H1 (cell line): ENCODE results near the gene SPTB. TPM values are rescaled to one million over a fixed set of nuclear protein-coding genes. Genes with fewer than 3 reads are reported as not detected.
A peak's percentile ranks its signal among the peaks of the same experiment; 100 is the strongest.

ENCODE experiments used
- CTCF ChIA-PET: fragments of 300-600 bp; sonication (Branson Sonifier 250); formaldehyde crosslinking; loops from one replicate; lab custom pipeline; 2021; ENCODE audit not compliant: partially characterized antibody; lab: Charles Lee
- POLR2A ChIA-PET: fragments of 300-600 bp; sonication (Branson Sonifier 250); formaldehyde crosslinking; loops from one replicate; lab custom pipeline; 2021; ENCODE audit warnings: inconsistent platforms; ENCODE audit not compliant: partially characterized antibody; lab: Charles Lee
- DNase-seq, 2 experiments: peaks; one replicate each; pipeline versions ENCODE4 v3.0.0 to v3.0.0-alpha.2; 2010 to 2022; ENCODE audit warnings: low spot score in 2 of 2, low read depth in 1 of 2, mixed read lengths in 1 of 2
- FAIRE-seq: peaks from 2 replicates; lab custom pipeline; 2011; peaks lifted over from hg19 to GRCh38; lab: Jason Lieb, UNC
- H2AFZ ChIP-seq: 2 replicates; pipeline ENCODE4 v1.8.1; 2012; ENCODE audit warnings: low read length, inconsistent platforms
- H2AK5ac ChIP-seq: 2 replicates; pipeline ENCODE4 v1.6.1; 2013; ENCODE audit warnings: low read depth, low read length
- H2BK120ac ChIP-seq: replicated peaks from 2 replicates; pipeline ENCODE3; 2013; ENCODE audit warnings: low read depth, low read length, inconsistent platforms
- H2BK12ac ChIP-seq: 2 replicates; pipeline ENCODE4 v1.6.1; 2013; ENCODE audit warnings: low read depth, low read length
- H2BK15ac ChIP-seq: 2 replicates; pipeline ENCODE4 v1.6.1; 2013; ENCODE audit warnings: low read length
- H2BK20ac ChIP-seq: 2 replicates; pipeline ENCODE4 v1.6.1; 2013; ENCODE audit warnings: low read length
- H2BK5ac ChIP-seq: 2 replicates; pipeline ENCODE4 v1.6.1; 2013; ENCODE audit warnings: low read depth, low read length
- H3K14ac ChIP-seq: 2 replicates; pipeline ENCODE4 v1.6.1; 2013; ENCODE audit warnings: inconsistent platforms; ENCODE audit not compliant: insufficient read length
- H3K18ac ChIP-seq: 2 replicates; pipeline ENCODE4 v1.6.1; 2013; ENCODE audit warnings: low read length; ENCODE audit errors: extremely low read depth
- H3K23ac ChIP-seq: 2 replicates; pipeline ENCODE4 v1.6.1; 2013; ENCODE audit warnings: inconsistent platforms; ENCODE audit not compliant: insufficient read length
- H3K23me2 ChIP-seq: 2 replicates; pipeline ENCODE4 v1.6.1; 2013; ENCODE audit warnings: low read depth, low read length
- H3K27ac ChIP-seq: 2 replicates; pipeline ENCODE4 v1.6.1; 2011; ENCODE audit warnings: low read depth, low read length, inconsistent platforms
- H3K27me3 ChIP-seq, 4 experiments: replicated peaks in 1 of 4; 1 replicate in 1 of 4; 2 replicates in 3 of 4; pipeline versions ENCODE4 v1.6.1 to v1.8.1; 2011 to 2013; ENCODE audit warnings: low read length in 3 of 4, mild to moderate bottlenecking in 3 of 4, inconsistent platforms in 2 of 4, mixed read lengths in 2 of 4, moderate library complexity in 1 of 4; ENCODE audit not compliant: control insufficient read depth in 3 of 4, insufficient read depth in 3 of 4; ENCODE audit errors: extremely low read depth in 1 of 4
- H3K36me3 ChIP-seq, 4 experiments: 2 replicates each; pipeline versions ENCODE4 v1.6.1 to v1.8.1; 2011 to 2013; ENCODE audit warnings: mild to moderate bottlenecking in 4 of 4, low read length in 3 of 4, moderate library complexity in 2 of 4, control low read depth in 1 of 4, inconsistent platforms in 1 of 4; ENCODE audit not compliant: insufficient read depth in 4 of 4, control insufficient read depth in 2 of 4
- H3K4ac ChIP-seq: replicated peaks from 2 replicates; pipeline ENCODE3; 2013; ENCODE audit warnings: low read length, low read depth, mixed read lengths, inconsistent platforms; ENCODE audit not compliant: insufficient read length
- H3K4me1 ChIP-seq, 4 experiments: replicated peaks in 1 of 4; 1 replicate in 1 of 4; 2 replicates in 3 of 4; pipeline versions ENCODE4 v1.6.1 to v1.8.1; 2011 to 2013; ENCODE audit warnings: low read length in 3 of 4, inconsistent platforms in 2 of 4, mixed read lengths in 1 of 4; ENCODE audit not compliant: insufficient read depth in 4 of 4, control insufficient read depth in 3 of 4
- H3K4me2 ChIP-seq, 2 experiments: 2 replicates each; pipeline versions ENCODE4 v1.6.1 to v1.8.1; 2011 to 2013; ENCODE audit warnings: low read depth in 2 of 2, low read length in 2 of 2, control low read depth in 1 of 2, inconsistent platforms in 1 of 2, mild to moderate bottlenecking in 1 of 2; ENCODE audit not compliant: insufficient read depth in 1 of 2
- H3K4me3 ChIP-seq, 4 experiments: fragments of 200-600, 300-600 bp in 1 of 4; sonication (generic), shearing (Covaris generic), sonication (Bioruptor Twin) in 1 of 4; 2 replicates each; pipeline versions ENCODE4 v1.5.1 to v1.8.1; 2011 to 2016; ENCODE audit warnings: low read length in 4 of 4, low read depth in 3 of 4, control low read depth in 2 of 4, inconsistent platforms in 2 of 4, mild to moderate bottlenecking in 2 of 4, mixed read lengths in 1 of 4, moderate library complexity in 1 of 4; ENCODE audit not compliant: insufficient read depth in 2 of 4; ENCODE audit errors: extremely low read depth in 1 of 4
- H3K56ac ChIP-seq: replicated peaks from 2 replicates; pipeline ENCODE3; 2013; ENCODE audit warnings: low read depth, mild to moderate bottlenecking, mixed read lengths, low read length, inconsistent platforms; ENCODE audit not compliant: insufficient read length
- H3K79me1 ChIP-seq: 2 replicates; pipeline ENCODE4 v1.6.1; 2013; ENCODE audit warnings: low read depth, low read length, control low read depth
- H3K79me2 ChIP-seq, 2 experiments: 2 replicates each; pipeline versions ENCODE4 v1.6.1 to v1.8.1; 2012 to 2013; ENCODE audit warnings: low read length in 2 of 2, mild to moderate bottlenecking in 2 of 2, inconsistent platforms in 1 of 2; ENCODE audit not compliant: insufficient read depth in 2 of 2, control insufficient read depth in 1 of 2
- H3K9ac ChIP-seq, 4 experiments: replicated peaks in 1 of 4; 1 replicate in 1 of 4; 2 replicates in 3 of 4; pipeline versions ENCODE4 v1.6.1 to v1.8.1; 2011 to 2013; ENCODE audit warnings: low read depth in 3 of 4, low read length in 3 of 4, control low read depth in 2 of 4, mild to moderate bottlenecking in 2 of 4, moderate library complexity in 2 of 4, inconsistent platforms in 1 of 4; ENCODE audit errors: extremely low read depth in 1 of 4
- H3K9me3 ChIP-seq, 2 experiments: 2 replicates each; pipeline versions ENCODE4 v1.6.1 to v1.8.1; 2012 to 2013; ENCODE audit warnings: mild to moderate bottlenecking in 2 of 2, moderate library complexity in 2 of 2, control low read depth in 1 of 2, inconsistent platforms in 1 of 2, low read depth in 1 of 2, low read length in 1 of 2, mixed read lengths in 1 of 2; ENCODE audit not compliant: insufficient read depth in 2 of 2
- H4K20me1 ChIP-seq, 2 experiments: replicated peaks in 1 of 2; 2 replicates each; pipeline versions ENCODE3 to v1.8.1; 2011 to 2013; ENCODE audit warnings: inconsistent platforms in 2 of 2, low read length in 2 of 2, mild to moderate bottlenecking in 1 of 2; ENCODE audit not compliant: insufficient read depth in 2 of 2, control insufficient read depth in 1 of 2
- H4K5ac ChIP-seq: 2 replicates; pipeline ENCODE4 v1.6.1; 2013; ENCODE audit warnings: low read length, low read depth, mixed read lengths, inconsistent platforms; ENCODE audit not compliant: insufficient read length
- H4K8ac ChIP-seq: 2 replicates; pipeline ENCODE4 v1.8.0; 2013; ENCODE audit warnings: mild to moderate bottlenecking, moderate library complexity, low read length, inconsistent platforms; ENCODE audit not compliant: insufficient read depth; ENCODE audit errors: extremely low read depth
- H4K91ac ChIP-seq: replicated peaks from 2 replicates; pipeline ENCODE3; 2013; ENCODE audit warnings: low read length, mixed read lengths, inconsistent platforms; ENCODE audit not compliant: insufficient read length
- RXRA ChIP-seq: IDR thresholded peaks from 2 replicates; pipeline ENCODE4 v1.6.1; 2011; ENCODE audit warnings: low read depth, mild to moderate bottlenecking, low read length, moderate library complexity; ENCODE audit not compliant: insufficient read depth
- WGBS, 2 experiments: shearing (Covaris generic) in 1 of 2; methylation state at CpG; one replicate each; pipeline versions ENCODE4 v1.1.6 to v1.1.7; 2013 to 2015; ENCODE audit warnings: low lambda C conversion rate in 2 of 2, mixed read lengths in 2 of 2, inconsistent platforms in 1 of 2, low coverage in 1 of 2, missing lambda C conversion rate in 1 of 2; ENCODE audit not compliant: insufficient replicate concordance in 2 of 2, insufficient coverage in 1 of 2, insufficient read length in 1 of 2; ENCODE audit errors: extremely low coverage in 1 of 2, missing lambda C conversion rate in 1 of 2; 5-methylcytosine and 5-hydroxymethylcytosine counted together
- polyA plus RNA-seq, 7 experiments: library from polyadenylated mRNA; depleted of rRNA in 3 of 7; stranded (reverse) in 5 of 7; unstranded in 2 of 7; fragments of >200 nt in 5 of 7; fragments of 200-250 nt in 2 of 7; gene quantifications; 1 replicate in 5 of 7; 2 replicates in 1 of 7; 4 replicates in 1 of 7; pipeline versions ENCODE4 v1.2.1 to v1.2.3, GENCODE V29; 2011 to 2013; ENCODE audit warnings: missing spikeins in 2 of 7, mixed read lengths in 2 of 7
- total RNA-seq: library from RNA; stranded (reverse); fragmentation: NEBNext Ultra II Directional; extraction: Animal tissue kit (Norgen Biotek cat#: 25700); gene quantifications from 2 replicates; pipeline ENCODE4 v1.2.1, GENCODE V29; 2021

The SPTB gene
- total and polyA plus RNA-seq, 2 of the 8 experiments (the other 6 are each of a cell fraction or from before 2014, with no cell fraction given): 0.30 to 2.4 TPM

- H3K9me3 ChIP-seq: no peaks in the 10 kb centered on the region; a peak in 1 of 4 replicates
- no peak overlapping the region for H2BK20ac ChIP-seq
- H3K36me3 ChIP-seq: no peaks in the 10 kb centered on the region
- peaks cover 0 to 10% (median 1%) of the 10 kb centered on the region in 4 experiments; a peak in 1 of 7 replicates for H3K4me1 ChIP-seq
- no peak overlapping the region for H3K4me3 ChIP-seq
- H4K91ac ChIP-seq: no peak overlapping the region
- H2AFZ ChIP-seq: no peak overlapping the region
- H4K20me1 ChIP-seq: no peaks in the 10 kb centered on the region
- no peak overlapping the region for H3K27ac ChIP-seq
- no peak overlapping the region for H3K9ac ChIP-seq
- H3K79me1 ChIP-seq: no peaks in the 10 kb centered on the region
- no peak overlapping the region for H4K5ac ChIP-seq
- POLR2A ChIA-PET: interaction anchor here (1.0 kb wide), 1 partner anchor 12 kb away, joined by 3 read pairs; no protein-coding TSS in a partner anchor
- H3K4ac ChIP-seq: no peak overlapping the region
- TF ChIP-seq RXRA: no peak
- FAIRE-seq (no peak), DNase-seq (no peak)
- H3K56ac ChIP-seq: no peak overlapping the region
- no peak overlapping the region for H2BK12ac ChIP-seq
- H2BK120ac ChIP-seq: no peak overlapping the region
- no peak overlapping the region for H3K14ac ChIP-seq
- 83% methylated on average over 5 of the region's 5 CpGs; no CpG with 5 or more reads in 1 of the 2 experiments for WGBS, 2 experiments
- H3K27me3 ChIP-seq: no peaks in the 10 kb centered on the region
- no peak overlapping the region for H2BK15ac ChIP-seq
- CTCF ChIA-PET: interaction anchor here (0.7 to 7.2 kb wide), 15 partner anchors 8 to 130 kb away, joined by 3 to 49 read pairs (median 3); partner anchors contain the start of gene SPTB
- H3K79me2 ChIP-seq: no peaks in the 10 kb centered on the region
- H2BK5ac ChIP-seq: no peak overlapping the region
- H3K23me2 ChIP-seq: no peaks in the 10 kb centered on the region
- no peak overlapping the region; the same call in 1 of the 2 replicates for H3K18ac ChIP-seq
- peak overlapping the region in 1 of 2 experiments; percentile 4; a peak in 1 of 4 replicates for H3K4me2 ChIP-seq
- H2AK5ac ChIP-seq: no peak overlapping the region
- no peak overlapping the region for H3K23ac ChIP-seq
- no peak overlapping the region for H4K8ac ChIP-seq
These were observed 90.0 kb downstream of the SPTB start for GRCh38 chr14:64789696-64790095.
